Right lobe of liver (tissue), 4 donors: Measurements from ENCODE around the gene EIPR1.

Experiments used
- POLR2A ChIP-seq: fragments of 450-650 bp; IDR thresholded peaks from one replicate; pipeline ENCODE4 v1.6.1; 2017; ENCODE audit warnings: antibody characterized with exemption, mild to moderate bottlenecking
- TF ChIP-seq, protein P1 (sequence below), 4 donors: fragments of 200-600 bp in 3 of 4; fragments of 450-650 bp in 1 of 4; IDR thresholded peaks; one replicate each; pipeline versions ENCODE4 v1.5.1 to v1.8.0; 2016 to 2022; ENCODE audit warnings: antibody characterized with exemption in 4 of 4, mild to moderate bottlenecking in 2 of 4
- donor health status: DM: no; HTN: no; CAD: no.
- donor health status: DM: no; HTN: no; CAD: no.
- donor health status: DM: no; HTN: yes; CAD: no.

DNA sequence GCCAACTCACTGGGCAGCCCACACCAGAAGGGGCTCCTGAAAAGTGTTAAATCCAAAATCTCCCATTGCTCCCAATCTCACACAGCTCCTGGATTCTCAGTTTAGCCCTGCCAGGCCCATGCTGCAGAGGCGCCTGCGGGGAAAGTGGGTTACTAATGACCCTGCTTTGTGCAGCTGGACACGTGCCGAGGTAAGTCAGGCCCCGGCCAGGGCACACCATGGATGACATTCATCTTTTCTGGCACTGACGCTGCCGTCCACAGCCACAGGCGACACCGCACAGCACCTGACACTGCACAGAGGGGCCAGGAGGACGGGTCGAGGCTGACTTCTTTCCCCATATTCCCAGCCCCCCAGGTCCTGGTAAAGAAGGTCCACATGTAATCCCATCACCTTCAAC, 193.5 kb downstream of the EIPR1 start:
- TF ChIP-seq, protein P1, sequence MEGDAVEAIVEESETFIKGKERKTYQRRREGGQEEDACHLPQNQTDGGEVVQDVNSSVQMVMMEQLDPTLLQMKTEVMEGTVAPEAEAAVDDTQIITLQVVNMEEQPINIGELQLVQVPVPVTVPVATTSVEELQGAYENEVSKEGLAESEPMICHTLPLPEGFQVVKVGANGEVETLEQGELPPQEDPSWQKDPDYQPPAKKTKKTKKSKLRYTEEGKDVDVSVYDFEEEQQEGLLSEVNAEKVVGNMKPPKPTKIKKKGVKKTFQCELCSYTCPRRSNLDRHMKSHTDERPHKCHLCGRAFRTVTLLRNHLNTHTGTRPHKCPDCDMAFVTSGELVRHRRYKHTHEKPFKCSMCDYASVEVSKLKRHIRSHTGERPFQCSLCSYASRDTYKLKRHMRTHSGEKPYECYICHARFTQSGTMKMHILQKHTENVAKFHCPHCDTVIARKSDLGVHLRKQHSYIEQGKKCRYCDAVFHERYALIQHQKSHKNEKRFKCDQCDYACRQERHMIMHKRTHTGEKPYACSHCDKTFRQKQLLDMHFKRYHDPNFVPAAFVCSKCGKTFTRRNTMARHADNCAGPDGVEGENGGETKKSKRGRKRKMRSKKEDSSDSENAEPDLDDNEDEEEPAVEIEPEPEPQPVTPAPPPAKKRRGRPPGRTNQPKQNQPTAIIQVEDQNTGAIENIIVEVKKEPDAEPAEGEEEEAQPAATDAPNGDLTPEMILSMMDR (IDR thresholded peaks at IDR 0.05), result no peak
- TF ChIP-seq POLR2A, result no peak
